Fibroblast of lung (primary cell): Measurements from ENCODE around the gene TAMALIN.

Source experiments
- CTCF ChIP-seq, 2 donors: IDR thresholded peaks in 1 of 2; conservative IDR thresholded peaks in 1 of 2; 1 replicate in 1 of 2; 2 replicates in 1 of 2; pipeline ENCODE4 v1.5.1; 2011 to 2012; ENCODE audit warnings: low read length in 2 of 2, control low read depth in 1 of 2, inconsistent platforms in 1 of 2, low read depth in 1 of 2, mild to moderate bottlenecking in 1 of 2
- EZH2 ChIP-seq: IDR thresholded peaks from 2 replicates; pipeline ENCODE4 v1.5.1; 2012; ENCODE audit warnings: low read length, control low read depth, mild to moderate bottlenecking; ENCODE audit errors: missing control alignments

- TF ChIP-seq CTCF (conservative IDR thresholded peaks at IDR 0.05 in 1 of 2, IDR thresholded peaks at IDR 0.05 in 1 of 2; ENCODE audit: low read depth in 1 of 2, low read length in 2 of 2): peak; percentile 94 to 99
- no peak for TF ChIP-seq EZH2
Observed at GRCh38 chr12:51980051-51980808, 26.5 kb upstream of the TAMALIN start.
